HG02623 (cell line): ENCODE measurements around the gene PSMB9.

Source experiments
- ATAC-seq: cut with Tn5 transposase; IDR thresholded peaks from one replicate; pipeline ENCODE4 v1.9.1; 2021; ENCODE audit warnings: moderate library complexity; ENCODE audit not compliant: unreplicated experiment

The PSMB9 gene

GRCh38 chr6:32894085-32895005, 40.4 kb downstream of the PSMB9 start:
- ATAC-seq: peak; percentile 95

- ATAC-seq: no peak
Observed at GRCh38 chr6:32895006-32895345, 41.0 kb downstream of the PSMB9 start.

GRCh38 chr6:32903952-32904351, 50.0 kb downstream of the PSMB9 start:
- ATAC-seq: no peak

GRCh38 chr6:32905078-32905477, 51.1 kb downstream of the PSMB9 start:
- ATAC-seq: no peak

- no peak for ATAC-seq
Observed at GRCh38 chr6:32906539-32906938, 52.5 kb downstream of the PSMB9 start.

GRCh38 chr6:32908897-32909296, 54.9 kb downstream of the PSMB9 start:
- ATAC-seq: no peak
